ENCODE data around the gene IL18RAP.
A peak's percentile ranks its signal among the peaks of the same experiment; 100 is the strongest.

Gene IL18RAP

GRCh38 chr2:102483086-102483485 is 60.1 kb downstream of the IL18RAP start:
- Histone ChIP-seq H3K27me3 (ENCODE audit: insufficient read depth, poor library complexity, severe bottlenecking) (no peaks in the 10 kb centered on the region), H3K4me3 (replicated peaks; ENCODE audit: insufficient read depth, low read length) (no peak overlapping the region), H3K27ac (replicated peaks) (no peak overlapping the region)
- no peak for DNase-seq (ENCODE audit: low read depth in 1 of 2, low spot score in 1 of 2)
- no peak for TF ChIP-seq SPI1 (IDR thresholded peaks at IDR 0.05; ENCODE audit: borderline replicate concordance, low read depth)
- no peak for TF ChIP-seq CTCF (IDR thresholded peaks at IDR 0.05; ENCODE audit: insufficient read depth, low read length)
- TF ChIP-seq REST (IDR thresholded peaks at IDR 0.05; ENCODE audit: insufficient replicate concordance, low read depth), result no peak
- no peak for TF ChIP-seq GABPA (IDR thresholded peaks at IDR 0.05; ENCODE audit: low read depth)
- no peak for TF ChIP-seq POLR2AphosphoS5 (IDR thresholded peaks at IDR 0.05; ENCODE audit: low read depth)

- H3K4me3 ChIP-seq (replicated peaks; ENCODE audit: insufficient read depth, low read length), result no peak overlapping the region
- no peak overlapping the region for H3K27ac ChIP-seq (replicated peaks)
- DNase-seq (ENCODE audit: low read depth in 1 of 2, low spot score in 1 of 2), result peak in 1 of 2 experiments; percentile 14
- H3K27me3 ChIP-seq (ENCODE audit: insufficient read depth, poor library complexity, severe bottlenecking), result no peaks in the 10 kb centered on the region
- TF ChIP-seq CTCF (IDR thresholded peaks at IDR 0.05; ENCODE audit: insufficient read depth, low read length) (no peak), REST (IDR thresholded peaks at IDR 0.05; ENCODE audit: insufficient replicate concordance, low read depth) (no peak), SPI1 (IDR thresholded peaks at IDR 0.05; ENCODE audit: borderline replicate concordance, low read depth) (peak; percentile 21; the same call in 1 of the 2 replicates), POLR2AphosphoS5 (IDR thresholded peaks at IDR 0.05; ENCODE audit: low read depth) (no peak)
These were observed 61.5 kb downstream of the IL18RAP start for GRCh38 chr2:102484310-102485061.

GRCh38 chr2:102485147-102485785 is 62.3 kb downstream of the IL18RAP start:
- no peak overlapping the region for H3K27ac ChIP-seq (replicated peaks)
- TF ChIP-seq GABPA (IDR thresholded peaks at IDR 0.05; ENCODE audit: low read depth) (no peak), SPI1 (IDR thresholded peaks at IDR 0.05; ENCODE audit: borderline replicate concordance, low read depth) (no peak), REST (IDR thresholded peaks at IDR 0.05; ENCODE audit: insufficient replicate concordance, low read depth) (no peak), CTCF (IDR thresholded peaks at IDR 0.05; ENCODE audit: insufficient read depth, low read length) (no peak)
- no peaks in the 10 kb centered on the region for H3K27me3 ChIP-seq (ENCODE audit: insufficient read depth, poor library complexity, severe bottlenecking)

More at GRCh38 chr2:102485147-102485785, 62.3 kb downstream of the IL18RAP start:
- H3K4me3 ChIP-seq (replicated peaks; ENCODE audit: insufficient read depth, low read length), result no peak overlapping the region
- no peak for DNase-seq (ENCODE audit: low read depth in 1 of 2, low spot score in 1 of 2)

All from HL-60 (cell line).